NB4 (cell line): ENCODE measurements around the gene MGAT3.

Source experiments
- CTCF ChIP-seq: IDR thresholded peaks from one replicate; pipeline ENCODE4 v1.5.1; 2012; ENCODE audit warnings: low read depth, low read length
- MYC ChIP-seq: IDR thresholded peaks from 2 replicates; pipeline ENCODE4 v1.6.1; 2011; ENCODE audit warnings: low read depth, low read length

GRCh38 chr22:39527481-39527961 lies 70.7 kb downstream of the MGAT3 start:
- TF ChIP-seq CTCF (no peak), MYC (no peak)
